ENCODE measurements around the gene RFX7.

RFX7 gene

DNA sequence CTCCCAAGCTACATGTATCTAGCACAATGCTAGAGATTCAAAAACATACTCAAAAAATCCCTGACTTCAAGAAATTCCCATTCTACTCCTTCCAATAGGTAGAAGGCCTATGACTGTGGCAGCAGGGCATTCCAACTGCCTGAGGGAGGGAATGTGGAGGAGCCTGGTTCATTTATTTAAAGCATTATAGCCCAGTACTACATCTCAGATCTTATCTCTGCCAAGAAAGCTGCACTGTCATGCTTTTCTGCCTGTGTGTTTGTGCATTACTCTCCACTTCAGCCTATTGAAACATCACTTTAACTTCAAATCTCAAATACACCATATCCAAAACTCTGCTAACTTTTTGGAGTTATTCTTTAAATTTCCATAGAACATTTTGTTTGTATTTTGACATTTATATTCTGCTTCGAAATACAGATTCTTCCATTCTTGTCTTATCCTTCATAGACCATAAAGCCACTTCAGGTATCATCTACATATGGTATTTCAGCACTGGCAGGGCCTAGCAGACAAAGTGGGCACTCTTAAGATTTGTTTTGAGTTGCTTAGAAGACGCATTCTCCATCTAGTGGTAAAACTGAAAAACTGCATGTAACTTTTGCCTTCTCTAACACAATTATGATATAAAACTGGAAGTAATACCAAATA, 191.2 kb downstream of the RFX7 start:
- H3K4ac ChIP-seq (ENCODE audit: low read depth in 1 of 2, low read length in 2 of 2), result no peak overlapping the region
- H3K18ac ChIP-seq (ENCODE audit: low read depth in 1 of 2, low read length in 2 of 2), result no peak overlapping the region
- no peak overlapping the region for H2AFZ ChIP-seq (ENCODE audit: low read depth, low read length)
- H3K23ac ChIP-seq (ENCODE audit: low read length in 2 of 2), result no peak overlapping the region
- H2BK12ac ChIP-seq (ENCODE audit: low read length in 2 of 2), result no peak overlapping the region
- no peaks in the 10 kb centered on the region for H3K79me1 ChIP-seq (replicated peaks; ENCODE audit: low read length, poor library complexity, severe bottlenecking)
- no peaks in the 10 kb centered on the region for H3K27me3 ChIP-seq (ENCODE audit: control insufficient read depth in 1 of 2, insufficient read depth in 1 of 2, low read length in 2 of 2)
- no peak overlapping the region for H4K91ac ChIP-seq (ENCODE audit: low read length)
- no peak overlapping the region for H2BK5ac ChIP-seq (ENCODE audit: low read depth, low read length, poor library complexity, severe bottlenecking)
- H3K4me2 ChIP-seq (ENCODE audit: low read length, poor library complexity, severe bottlenecking), result no peak overlapping the region
- no peak overlapping the region for H2BK15ac ChIP-seq (ENCODE audit: low read depth, poor library complexity, severe bottlenecking)
- H4K8ac ChIP-seq (ENCODE audit: low read length), result no peak overlapping the region
- no peak overlapping the region for H3K4me3 ChIP-seq (ENCODE audit: insufficient read depth in 1 of 2, low read depth in 1 of 2, low read length in 2 of 2)
- H3K14ac ChIP-seq (ENCODE audit: low read length in 2 of 2), result no peak overlapping the region
- H3K9me3 ChIP-seq (ENCODE audit: control insufficient read depth, low read length), result no peaks in the 10 kb centered on the region
- no peaks in the 10 kb centered on the region for H3K4me1 ChIP-seq (ENCODE audit: control insufficient read depth, insufficient read depth, low read depth, low read length)
- peak overlapping the region; percentile 26 for H3K9ac ChIP-seq (ENCODE audit: low read length)
- H2AK5ac ChIP-seq (ENCODE audit: low read length, severe bottlenecking), result no peak overlapping the region
- H3K27ac ChIP-seq (ENCODE audit: low read length, poor library complexity, severe bottlenecking), result no peak overlapping the region
- H3K36me3 ChIP-seq (ENCODE audit: control insufficient read depth in 1 of 2, insufficient read depth in 2 of 2, low read depth in 1 of 2, low read length in 2 of 2), result no peaks in the 10 kb centered on the region
- WGBS, result no CpG with 5 or more reads among the region's 2 CpGs
- no peak overlapping the region for H2BK120ac ChIP-seq (ENCODE audit: low read depth, low read length)
- DNase-seq, result peak; percentile 65

GRCh38 chr15:56051676-56052075, 192.0 kb downstream of the RFX7 start:
- Histone ChIP-seq H3K9ac (ENCODE audit: low read length) (no peak overlapping the region), H3K36me3 (ENCODE audit: control insufficient read depth in 1 of 2, insufficient read depth in 2 of 2, low read depth in 1 of 2, low read length in 2 of 2) (no peaks in the 10 kb centered on the region), H4K8ac (ENCODE audit: low read length) (no peak overlapping the region), H3K4ac (ENCODE audit: low read depth in 1 of 2, low read length in 2 of 2) (no peak overlapping the region), H3K79me1 (replicated peaks; ENCODE audit: low read length, poor library complexity, severe bottlenecking) (no peaks in the 10 kb centered on the region), H4K91ac (ENCODE audit: low read length) (no peak overlapping the region), H2AK5ac (ENCODE audit: low read length, severe bottlenecking) (no peak overlapping the region), H3K4me2 (ENCODE audit: low read length, poor library complexity, severe bottlenecking) (no peak overlapping the region), H3K27me3 (ENCODE audit: control insufficient read depth in 1 of 2, insufficient read depth in 1 of 2, low read length in 2 of 2) (no peaks in the 10 kb centered on the region), H2BK12ac (ENCODE audit: low read length in 2 of 2) (no peak overlapping the region), H2BK120ac (ENCODE audit: low read depth, low read length) (no peak overlapping the region), H3K4me1 (ENCODE audit: control insufficient read depth, insufficient read depth, low read depth, low read length) (no peaks in the 10 kb centered on the region), H3K18ac (ENCODE audit: low read depth in 1 of 2, low read length in 2 of 2) (no peak overlapping the region), H3K23ac (ENCODE audit: low read length in 2 of 2) (no peak overlapping the region), H3K14ac (ENCODE audit: low read length in 2 of 2) (no peak overlapping the region), H3K4me3 (ENCODE audit: insufficient read depth in 1 of 2, low read depth in 1 of 2, low read length in 2 of 2) (no peak overlapping the region), H2BK5ac (ENCODE audit: low read depth, low read length, poor library complexity, severe bottlenecking) (no peak overlapping the region), H2AFZ (ENCODE audit: low read depth, low read length) (no peak overlapping the region), H3K9me3 (ENCODE audit: control insufficient read depth, low read length) (no peaks in the 10 kb centered on the region), H3K27ac (ENCODE audit: low read length, poor library complexity, severe bottlenecking) (no peak overlapping the region), H2BK15ac (ENCODE audit: low read depth, poor library complexity, severe bottlenecking) (no peak overlapping the region)
- DNase-seq, result no peak

GRCh38 chr15:56049577-56049976, 194.1 kb downstream of the RFX7 start:
- peak overlapping the region in 1 of 2 experiments; percentile 31 for H3K18ac ChIP-seq (ENCODE audit: low read depth in 1 of 2, low read length in 2 of 2)
- peak overlapping the region; percentile 24 for H2AFZ ChIP-seq (ENCODE audit: low read depth, low read length)
- no peaks in the 10 kb centered on the region for H3K79me1 ChIP-seq (replicated peaks; ENCODE audit: low read length, poor library complexity, severe bottlenecking)
- H2BK120ac ChIP-seq (ENCODE audit: low read depth, low read length), result peak overlapping the region; percentile 15
- no peak overlapping the region for H2BK12ac ChIP-seq (ENCODE audit: low read length in 2 of 2)
- H2BK5ac ChIP-seq (ENCODE audit: low read depth, low read length, poor library complexity, severe bottlenecking), result no peak overlapping the region
- H3K4me2 ChIP-seq (ENCODE audit: low read length, poor library complexity, severe bottlenecking), result no peak overlapping the region
- 96% methylated on average over 5 of the region's 5 CpGs for WGBS
- H3K4me1 ChIP-seq (ENCODE audit: control insufficient read depth, insufficient read depth, low read depth, low read length), result no peaks in the 10 kb centered on the region
- H3K4ac ChIP-seq (ENCODE audit: low read depth in 1 of 2, low read length in 2 of 2), result no peak overlapping the region
- H2AK5ac ChIP-seq (ENCODE audit: low read length, severe bottlenecking), result no peak overlapping the region
- H3K36me3 ChIP-seq (ENCODE audit: control insufficient read depth in 1 of 2, insufficient read depth in 2 of 2, low read depth in 1 of 2, low read length in 2 of 2), result no peaks in the 10 kb centered on the region
- no peak overlapping the region for H3K23ac ChIP-seq (ENCODE audit: low read length in 2 of 2)
- DNase-seq, result no peak
- H3K9ac ChIP-seq (ENCODE audit: low read length), result no peak overlapping the region
- H2BK15ac ChIP-seq (ENCODE audit: low read depth, poor library complexity, severe bottlenecking), result no peak overlapping the region
- H4K8ac ChIP-seq (ENCODE audit: low read length), result no peak overlapping the region
- H3K4me3 ChIP-seq (ENCODE audit: insufficient read depth in 1 of 2, low read depth in 1 of 2, low read length in 2 of 2), result no peak overlapping the region
- no peaks in the 10 kb centered on the region for H3K9me3 ChIP-seq (ENCODE audit: control insufficient read depth, low read length)
- H4K91ac ChIP-seq (ENCODE audit: low read length), result peak overlapping the region; percentile 30
- H3K27ac ChIP-seq (ENCODE audit: low read length, poor library complexity, severe bottlenecking), result no peak overlapping the region
- no peaks in the 10 kb centered on the region for H3K27me3 ChIP-seq (ENCODE audit: control insufficient read depth in 1 of 2, insufficient read depth in 1 of 2, low read length in 2 of 2)
- no peak overlapping the region for H3K14ac ChIP-seq (ENCODE audit: low read length in 2 of 2)

- Histone ChIP-seq H2AFZ (ENCODE audit: low read depth, low read length) (no peak overlapping the region), H3K18ac (ENCODE audit: low read depth in 1 of 2, low read length in 2 of 2) (no peak overlapping the region), H4K8ac (ENCODE audit: low read length) (no peak overlapping the region), H3K36me3 (ENCODE audit: control insufficient read depth in 1 of 2, insufficient read depth in 2 of 2, low read depth in 1 of 2, low read length in 2 of 2) (no peaks in the 10 kb centered on the region), H2BK12ac (ENCODE audit: low read length in 2 of 2) (no peak overlapping the region), H3K4me1 (ENCODE audit: control insufficient read depth, insufficient read depth, low read depth, low read length) (no peaks in the 10 kb centered on the region), H3K9me3 (ENCODE audit: control insufficient read depth, low read length) (no peaks in the 10 kb centered on the region), H3K4ac (ENCODE audit: low read depth in 1 of 2, low read length in 2 of 2) (no peak overlapping the region), H3K14ac (ENCODE audit: low read length in 2 of 2) (no peak overlapping the region), H2BK5ac (ENCODE audit: low read depth, low read length, poor library complexity, severe bottlenecking) (no peak overlapping the region), H4K91ac (ENCODE audit: low read length) (no peak overlapping the region), H3K4me3 (ENCODE audit: insufficient read depth in 1 of 2, low read depth in 1 of 2, low read length in 2 of 2) (no peak overlapping the region), H2AK5ac (ENCODE audit: low read length, severe bottlenecking) (no peak overlapping the region), H2BK15ac (ENCODE audit: low read depth, poor library complexity, severe bottlenecking) (no peak overlapping the region), H2BK120ac (ENCODE audit: low read depth, low read length) (no peak overlapping the region), H3K4me2 (ENCODE audit: low read length, poor library complexity, severe bottlenecking) (no peak overlapping the region), H3K9ac (ENCODE audit: low read length) (no peak overlapping the region), H3K79me1 (replicated peaks; ENCODE audit: low read length, poor library complexity, severe bottlenecking) (no peaks in the 10 kb centered on the region), H3K27ac (ENCODE audit: low read length, poor library complexity, severe bottlenecking) (no peak overlapping the region), H3K27me3 (ENCODE audit: control insufficient read depth in 1 of 2, insufficient read depth in 1 of 2, low read length in 2 of 2) (no peaks in the 10 kb centered on the region), H3K23ac (ENCODE audit: low read length in 2 of 2) (no peak overlapping the region)
- WGBS, result 87% methylated on average over 1 of the region's 1 CpG
- DNase-seq, result peak; percentile 29
These were observed 196.3 kb downstream of the RFX7 start for GRCh38 chr15:56047354-56047753.

Measured in mesenchymal stem cell (in vitro differentiated cells and primary cell).